Measurements from ENCODE around the gene KIAA1549.

GRCh38 chr7:138918756-138919155 is 62.4 kb downstream of the KIAA1549 start:
- TF ChIP-seq CTCF (IDR thresholded peaks at IDR 0.05) (no peak), POLR2A (IDR thresholded peaks at IDR 0.05) (no peak)
